ENCODE results near the gene PGLYRP2.
"Not testable (repeated sequence)": the region's sequence is repeated elsewhere in the genome, so short reads cannot be mapped to it uniquely, and the experiment has no call there.

Gene PGLYRP2

DNA sequence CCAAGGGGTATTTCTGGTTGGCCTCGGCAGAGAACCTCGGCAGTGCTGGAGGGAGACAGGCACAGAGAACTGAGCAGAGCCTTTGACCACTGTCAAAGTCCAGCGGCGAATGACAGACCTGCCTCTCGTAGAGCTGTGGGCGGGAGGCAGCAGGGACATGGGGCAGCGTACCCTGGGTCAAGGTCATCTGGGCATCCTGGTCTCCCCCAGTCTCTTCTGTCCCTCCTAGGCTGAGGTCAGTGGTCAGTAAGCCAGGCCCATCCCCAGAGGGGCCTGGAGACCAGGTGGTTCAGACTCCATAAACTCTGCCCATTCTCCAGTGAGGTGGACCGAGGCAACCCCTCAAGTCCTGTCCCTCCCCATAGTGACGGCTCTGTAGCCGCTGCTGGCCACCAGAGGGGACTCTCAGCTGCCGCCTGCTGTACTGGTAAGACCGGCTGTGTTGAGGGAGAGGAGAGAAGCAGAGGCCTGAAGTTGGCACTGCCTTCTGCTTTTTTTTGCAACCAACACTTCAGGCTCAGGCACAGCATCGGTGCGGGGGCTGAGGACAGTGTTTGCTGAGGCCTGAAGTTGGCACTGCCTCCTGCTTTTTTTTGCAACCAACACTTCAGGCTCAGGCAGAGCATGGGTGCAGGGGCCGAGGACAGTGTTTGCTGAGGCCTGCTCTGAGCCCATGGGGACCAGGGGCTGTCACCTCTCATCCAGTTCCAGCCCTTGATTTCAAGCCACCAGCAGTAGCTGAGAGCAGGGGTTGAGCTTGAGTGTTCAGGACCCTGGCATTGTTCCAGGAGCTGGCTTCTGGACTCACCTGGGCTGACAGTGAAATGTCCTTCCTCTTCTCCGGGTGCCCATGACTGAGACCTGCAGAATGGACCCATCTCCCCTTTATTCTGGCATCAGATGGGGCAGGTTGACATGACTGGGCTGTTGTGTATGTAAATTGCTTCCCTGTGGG is at the start of gene PGLYRP2:
Gene PGLYRP2, minus strand, starts transcription at position 111 of the 955 bp plus-strand sequence. CDS start 130 bp downstream, outside the sequence.
- no peak for DNase-seq

- no peak for DNase-seq
These were observed 48.4 kb upstream of the PGLYRP2 start for GRCh38 chr19:15527705-15528104.

- DNase-seq, result no peak
These were observed 47.1 kb upstream of the PGLYRP2 start for GRCh38 chr19:15526408-15526807.

- DNase-seq, result no peak
These were observed 46.0 kb upstream of the PGLYRP2 start for GRCh38 chr19:15525291-15525690.

- no peak for DNase-seq
These were observed 45.5 kb upstream of the PGLYRP2 start for GRCh38 chr19:15524781-15525180.

GRCh38 chr19:15519433-15519976 is 40.2 kb upstream of the PGLYRP2 start:
- DNase-seq, result no peak

- no peak for DNase-seq
These were observed 38.5 kb upstream of the PGLYRP2 start for GRCh38 chr19:15517778-15518177.

- DNase-seq, result no peak
These were observed 37.1 kb upstream of the PGLYRP2 start for GRCh38 chr19:15516363-15516762.

- not testable (repeated sequence) for DNase-seq
These were observed 35.9 kb upstream of the PGLYRP2 start for GRCh38 chr19:15515227-15515625.

- DNase-seq, result no peak
These were observed 32.5 kb upstream of the PGLYRP2 start for GRCh38 chr19:15511671-15512424.

DNA sequence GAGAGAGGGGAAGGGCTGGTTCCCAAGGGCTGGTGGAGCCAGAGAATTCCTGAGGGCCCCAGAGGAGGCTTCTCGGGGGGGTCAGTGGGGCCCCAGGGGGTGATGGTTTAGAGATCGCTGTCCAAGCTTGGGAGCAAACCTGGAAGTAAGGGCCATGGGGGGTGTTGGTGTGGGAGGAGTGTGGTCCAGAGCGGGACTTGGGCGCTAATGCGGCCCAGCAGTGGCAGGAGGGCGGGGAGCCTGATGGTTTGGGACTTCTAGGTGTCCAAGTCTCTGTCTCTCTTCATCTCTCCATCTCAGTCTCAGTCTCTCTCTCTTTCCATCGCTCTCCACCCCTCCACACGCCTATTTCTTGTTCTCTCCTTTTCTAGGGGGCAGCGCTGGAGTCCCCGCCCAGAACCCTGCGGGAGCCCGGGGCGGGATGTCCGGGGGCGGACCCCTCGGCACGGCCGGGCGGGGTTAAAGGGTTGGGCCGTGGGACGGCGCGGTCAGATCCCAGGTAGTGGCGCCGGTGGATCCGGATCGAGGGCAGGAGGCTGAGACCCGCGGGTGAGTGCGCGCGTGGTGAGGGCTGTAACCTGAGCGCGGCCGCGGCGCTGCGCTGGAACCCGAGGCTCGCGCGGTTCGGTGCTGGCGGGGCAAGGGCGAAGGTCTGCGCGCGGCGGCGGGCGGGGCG is 28.9 kb upstream of the PGLYRP2 start, which contains the start of gene CYP4F22:
Gene CYP4F22, plus strand, starts transcription at position 491 of the 676 bp plus-strand sequence. CDS start 16,812 bp downstream, outside the sequence.
- DNase-seq, result no peak

DNA sequence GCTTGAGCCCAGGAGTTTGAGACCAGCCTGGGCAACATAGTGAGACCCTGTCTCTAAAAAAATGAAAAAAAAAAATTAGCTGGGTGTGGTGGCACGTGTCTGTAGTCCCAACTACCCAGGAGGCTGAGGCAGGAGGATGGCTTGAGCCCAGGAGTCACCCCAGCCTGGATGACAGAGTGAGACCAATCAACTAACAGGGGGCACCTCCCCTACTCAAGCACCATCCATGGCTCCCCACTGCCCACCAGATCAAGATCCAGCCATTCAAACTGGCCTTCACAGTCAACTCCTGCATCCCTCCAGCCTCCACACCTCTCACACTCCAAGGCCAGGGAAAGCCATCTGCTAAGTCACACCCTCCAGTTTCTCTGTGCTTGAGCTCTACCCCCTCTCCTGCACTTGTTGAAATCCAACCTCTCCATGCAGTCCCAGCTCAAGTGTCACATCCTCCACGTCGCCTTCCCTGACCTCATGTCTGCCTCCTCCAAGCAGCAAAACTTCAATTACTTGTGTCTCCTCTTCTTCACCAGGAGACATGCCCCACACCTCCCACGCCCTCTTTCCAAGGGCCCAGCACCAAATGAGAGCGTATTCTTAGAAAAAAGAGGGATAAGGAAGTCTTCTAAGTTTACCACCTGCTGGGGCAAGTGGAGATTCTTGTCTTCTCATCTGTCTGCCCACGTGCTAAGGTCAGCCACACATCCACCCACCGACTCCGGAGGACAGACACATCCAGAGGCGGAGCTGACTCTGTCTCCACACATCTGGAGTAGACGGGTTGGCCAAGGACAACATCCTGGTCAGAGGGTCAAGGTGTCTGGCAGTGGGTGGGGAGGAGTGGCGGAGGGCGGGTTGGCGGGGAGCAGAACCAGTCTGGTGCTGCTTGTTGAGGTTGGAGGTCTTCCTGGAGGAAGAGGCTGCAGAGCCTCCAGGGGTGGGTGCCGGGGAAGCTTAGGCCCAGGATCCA is 28.1 kb upstream of the PGLYRP2 start:
- no peak for DNase-seq

- no peak for DNase-seq
These were observed 26.8 kb upstream of the PGLYRP2 start for GRCh38 chr19:15506074-15506571.

- DNase-seq, result no peak
These were observed 23.0 kb upstream of the PGLYRP2 start for GRCh38 chr19:15502264-15502663.

DNA sequence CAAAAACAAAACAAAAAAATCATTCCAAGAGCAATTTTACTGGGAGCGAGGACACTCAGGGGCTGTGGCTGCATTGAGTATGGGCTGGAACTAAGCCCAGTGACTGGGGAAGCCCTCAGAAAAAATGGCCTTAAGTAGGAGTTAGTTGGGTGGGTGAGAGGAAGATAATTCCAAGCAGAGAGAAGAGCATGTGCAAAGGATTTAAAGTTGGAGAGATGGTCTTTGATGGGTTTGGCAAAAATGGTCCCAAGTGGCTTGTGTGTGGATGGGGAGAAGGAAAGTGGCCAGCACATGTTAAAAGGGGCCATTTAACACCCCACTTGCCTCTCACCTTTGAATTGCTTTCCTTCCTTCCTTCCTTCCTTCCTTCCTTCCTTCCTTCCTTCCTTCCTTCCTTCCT is 22.3 kb upstream of the PGLYRP2 start:
- no peak for DNase-seq

- no peak for DNase-seq
These were observed 19.6 kb upstream of the PGLYRP2 start for GRCh38 chr19:15498910-15499309.

GRCh38 chr19:15498156-15498858 is 19.0 kb upstream of the PGLYRP2 start:
- no peak for DNase-seq

GRCh38 chr19:15495151-15495550 is 15.8 kb upstream of the PGLYRP2 start:
- no peak for DNase-seq

DNA sequence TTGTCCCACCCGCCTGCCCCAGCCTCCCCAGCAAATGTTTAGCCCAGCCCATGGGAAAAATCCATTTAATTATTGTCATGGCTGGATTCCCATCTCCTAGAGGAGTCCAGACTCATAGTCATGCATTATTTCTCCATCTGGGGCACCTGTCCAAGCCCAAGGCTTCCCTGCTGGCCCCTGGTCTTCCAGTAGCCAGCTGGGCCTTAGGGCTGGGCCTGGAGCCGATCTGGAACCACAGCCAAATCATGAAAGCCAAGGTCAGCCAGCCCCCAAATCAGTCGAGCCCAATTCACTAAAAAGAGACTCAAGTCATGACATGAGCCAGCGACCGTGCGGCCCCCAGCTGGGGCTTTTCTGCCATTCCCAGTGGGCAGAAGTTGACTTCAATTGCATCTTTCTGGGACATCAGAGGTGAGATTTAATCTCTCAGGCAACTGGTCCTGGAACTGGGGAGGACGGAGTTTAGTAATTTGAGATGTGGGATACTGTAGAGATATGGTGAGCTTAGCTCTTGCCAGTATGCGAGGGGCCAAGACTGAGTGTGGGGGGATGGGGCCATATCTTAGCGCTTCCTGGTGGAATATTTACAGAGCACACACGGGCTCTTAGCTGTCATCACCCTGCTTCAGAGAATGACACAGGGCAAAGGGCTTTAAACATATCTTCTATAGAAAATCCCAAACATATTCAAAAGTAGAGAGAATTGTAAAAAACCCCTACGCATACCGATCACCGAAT is 9.4 kb upstream of the PGLYRP2 start:
- DNase-seq, result no peak

DNA sequence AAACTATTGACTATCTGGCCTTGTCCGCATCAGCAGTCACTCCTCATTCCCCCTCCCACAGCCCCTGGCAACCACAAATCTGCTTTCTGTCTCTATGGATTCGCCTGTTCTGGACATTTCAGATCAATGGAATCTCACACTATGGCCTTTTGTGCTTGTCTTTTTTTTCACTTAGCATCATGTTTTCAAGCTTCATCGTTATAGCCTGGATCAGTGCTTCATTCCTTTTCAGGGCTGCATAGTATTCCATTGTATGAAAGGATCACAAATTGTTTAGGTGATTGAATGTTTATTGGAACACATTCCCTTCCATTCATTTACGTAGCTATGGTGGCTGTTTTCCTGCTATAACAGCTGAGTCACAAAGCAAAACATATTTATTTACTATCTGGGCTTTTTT is 7.7 kb upstream of the PGLYRP2 start:
- DNase-seq, result no peak

All from activated CD4-positive, alpha-beta T cell treated with anti-CD3 and anti-CD28 coated beads for 1 hour (primary cell).